HFF-Myc (cell line): Measurements from ENCODE around the gene NLN.

ENCODE experiments used
- DNase-seq: peaks from one replicate; pipeline ENCODE4 v3.0.0-alpha.2; 2011; ENCODE audit warnings: low read depth; ENCODE audit errors: extremely low read depth
- H3K4me3 ChIP-seq: replicated peaks from 2 replicates; pipeline ENCODE4 v1.5.1; 2011; ENCODE audit warnings: low read depth, mild to moderate bottlenecking, control low read depth, low read length
- CTCF ChIP-seq: IDR thresholded peaks from 2 replicates; pipeline ENCODE4 v1.5.1; 2012; ENCODE audit warnings: mild to moderate bottlenecking, low read depth, low read length, control low read depth; ENCODE audit errors: missing control alignments

The NLN gene

GRCh38 chr5:65815161-65815560, 93.2 kb downstream of the NLN start:
- DNase-seq = no peak
- no peak for TF ChIP-seq CTCF
- H3K4me3 ChIP-seq = no peak overlapping the region

- no peak overlapping the region for H3K4me3 ChIP-seq
- DNase-seq = no peak
- TF ChIP-seq CTCF = no peak
Observed at GRCh38 chr5:65816729-65817128, 94.7 kb downstream of the NLN start.

DNA sequence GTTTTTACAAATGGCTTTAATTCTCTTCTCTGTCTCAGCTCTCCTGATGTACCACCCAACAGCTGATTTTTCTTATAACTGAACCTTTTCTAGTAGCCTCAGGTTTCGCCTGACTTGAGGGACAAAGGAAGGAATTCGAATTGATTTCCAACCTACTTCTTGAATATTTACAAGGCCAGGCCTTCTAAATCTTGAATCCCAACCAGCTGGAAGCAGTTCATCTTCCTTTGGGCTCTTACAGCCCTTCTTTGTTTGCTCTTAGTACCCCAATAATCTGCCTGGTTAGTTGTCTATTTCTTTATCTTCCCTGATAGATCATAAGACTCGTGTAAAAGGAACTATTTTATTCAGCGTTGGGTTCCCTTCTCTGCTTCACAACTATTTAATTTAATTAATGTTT, 95.9 kb downstream of the NLN start:
- no peak for TF ChIP-seq CTCF
- no peak for DNase-seq
- H3K4me3 ChIP-seq = no peak overlapping the region

GRCh38 chr5:65818592-65818991, 96.6 kb downstream of the NLN start:
- no peak for DNase-seq
- no peak overlapping the region for H3K4me3 ChIP-seq
- no peak for TF ChIP-seq CTCF

GRCh38 chr5:65819215-65819904, 97.4 kb downstream of the NLN start:
- TF ChIP-seq CTCF = no peak
- no peak for DNase-seq
- no peak overlapping the region for H3K4me3 ChIP-seq

DNA sequence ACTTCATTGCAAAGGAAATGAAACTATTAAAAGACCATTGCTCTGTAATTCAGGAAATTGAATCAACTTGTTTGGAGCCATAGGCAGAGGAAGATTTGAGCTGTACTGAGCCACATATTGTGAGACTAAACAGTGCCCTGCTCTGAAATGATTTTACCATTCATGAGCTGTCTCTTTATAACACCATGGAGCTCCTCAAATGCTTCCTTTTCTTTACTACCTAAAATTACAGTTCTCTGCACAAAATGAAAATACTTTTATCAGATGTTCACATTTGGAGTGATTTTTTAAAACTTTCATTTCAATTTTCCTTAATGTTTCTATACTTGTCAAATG, 97.9 kb downstream of the NLN start:
- no peak overlapping the region for H3K4me3 ChIP-seq
- no peak for TF ChIP-seq CTCF
- no peak for DNase-seq

GRCh38 chr5:65820373-65820772, 98.4 kb downstream of the NLN start:
- no peak for DNase-seq
- no peak overlapping the region for H3K4me3 ChIP-seq
- no peak for TF ChIP-seq CTCF
